H9 (cell line): Measurements from ENCODE around the gene PRX. TPM values are rescaled to one million over a fixed set of nuclear protein-coding genes. Genes with fewer than 3 reads are reported as not detected.

Source experiments
- DNase-seq: peaks from one replicate; pipeline ENCODE4 v3.0.0-alpha.2; 2017
- H2AFZ ChIP-seq: one replicate; pipeline ENCODE4 v1.6.1; 2013; ENCODE audit warnings: mild to moderate bottlenecking, low read length, control low read depth, moderate library complexity
- H2AK5ac ChIP-seq: 2 replicates; pipeline ENCODE4 v1.6.1; 2013; ENCODE audit warnings: low read length, control low read depth, mixed read lengths; ENCODE audit not compliant: insufficient read length
- H2BK120ac ChIP-seq: one replicate; pipeline ENCODE4 v1.6.1; 2013; ENCODE audit warnings: low read depth, mild to moderate bottlenecking, low read length, control low read depth, inconsistent platforms; ENCODE audit not compliant: poor library complexity, severe bottlenecking
- H2BK12ac ChIP-seq: 2 replicates; pipeline ENCODE4 v1.6.1; 2013; ENCODE audit warnings: low read length, control low read depth, mixed read lengths, low read depth; ENCODE audit not compliant: insufficient read length
- H2BK15ac ChIP-seq: 2 replicates; pipeline ENCODE4 v1.6.1; 2013; ENCODE audit warnings: low read depth, low read length, control low read depth
- H2BK20ac ChIP-seq: one replicate; pipeline ENCODE4 v1.6.1; 2013; ENCODE audit warnings: low read depth, mild to moderate bottlenecking, low read length, control low read depth, inconsistent platforms; ENCODE audit not compliant: poor library complexity, severe bottlenecking
- H2BK5ac ChIP-seq: 2 replicates; pipeline ENCODE4 v1.6.1; 2013; ENCODE audit warnings: low read length, control low read depth, mixed read lengths; ENCODE audit not compliant: insufficient read length
- H3K14ac ChIP-seq: 2 replicates; pipeline ENCODE4 v1.6.1; 2013; ENCODE audit warnings: low read length, control low read depth; ENCODE audit not compliant: insufficient read depth
- H3K18ac ChIP-seq: 2 replicates; pipeline ENCODE4 v1.6.1; 2013; ENCODE audit warnings: low read depth, mild to moderate bottlenecking, mixed read lengths, low read length, control low read depth; ENCODE audit not compliant: insufficient read length
- H3K23ac ChIP-seq: 2 replicates; pipeline ENCODE4 v1.6.1; 2013; ENCODE audit warnings: low read length, control low read depth, mixed read lengths, low read depth; ENCODE audit not compliant: insufficient read length
- H3K23me2 ChIP-seq: 2 replicates; pipeline ENCODE4 v1.6.1; 2013; ENCODE audit warnings: low read depth, mild to moderate bottlenecking, mixed read lengths, low read length, control low read depth; ENCODE audit not compliant: insufficient read length, poor library complexity, severe bottlenecking
- H3K27ac ChIP-seq: 2 replicates; pipeline ENCODE4 v1.5.1; 2013; ENCODE audit warnings: low read length, control low read depth, mixed read lengths, low read depth; ENCODE audit not compliant: insufficient read length
- H3K27me3 ChIP-seq: 2 replicates; pipeline ENCODE4 v1.6.1; 2013; ENCODE audit warnings: low read length, control low read depth, inconsistent platforms; ENCODE audit not compliant: insufficient read depth
- H3K4ac ChIP-seq: 2 replicates; pipeline ENCODE4 v1.6.1; 2013; ENCODE audit warnings: low read depth, mild to moderate bottlenecking, control low read depth, inconsistent platforms, low read length, moderate library complexity
- H3K4me1 ChIP-seq: 2 replicates; pipeline ENCODE4 v1.6.1; 2013; ENCODE audit warnings: low read length, control low read depth, inconsistent platforms; ENCODE audit not compliant: insufficient read depth
- H3K4me2 ChIP-seq: 2 replicates; pipeline ENCODE4 v1.6.1; 2013; ENCODE audit warnings: low read length, control low read depth, mixed read lengths; ENCODE audit not compliant: insufficient read length, insufficient read depth
- H3K56ac ChIP-seq: 2 replicates; pipeline ENCODE4 v1.6.1; 2013; ENCODE audit warnings: low read depth, mild to moderate bottlenecking, mixed read lengths, low read length, control low read depth; ENCODE audit not compliant: insufficient read length
- H3K79me1 ChIP-seq: 2 replicates; pipeline ENCODE4 v1.6.1; 2013; ENCODE audit warnings: low read depth, mild to moderate bottlenecking, moderate library complexity, low read length, control low read depth, inconsistent platforms; ENCODE audit not compliant: insufficient read depth, poor library complexity, severe bottlenecking
- H3K79me2 ChIP-seq: 2 replicates; pipeline ENCODE4 v1.6.1; 2013; ENCODE audit warnings: low read length, control low read depth, inconsistent platforms; ENCODE audit not compliant: insufficient read depth
- H3K9ac ChIP-seq: 2 replicates; pipeline ENCODE4 v1.6.1; 2013; ENCODE audit warnings: low read length, control low read depth, mixed read lengths; ENCODE audit not compliant: insufficient read length; ENCODE audit errors: extremely low read depth
- H3K9me3 ChIP-seq: one replicate; pipeline ENCODE4 v1.6.1; 2013; ENCODE audit warnings: low read depth, low read length, inconsistent platforms; ENCODE audit not compliant: control insufficient read depth
- H3T11ph ChIP-seq: one replicate; pipeline ENCODE4 v1.6.1; 2013; ENCODE audit warnings: mild to moderate bottlenecking, low read length, control low read depth, inconsistent platforms
- H4K20me1 ChIP-seq: one replicate; pipeline ENCODE4 v1.6.1; 2013; ENCODE audit not compliant: control insufficient read depth, insufficient read length, insufficient read depth
- H4K5ac ChIP-seq: 2 replicates; pipeline ENCODE4 v1.6.1; 2013; ENCODE audit warnings: low read depth, mild to moderate bottlenecking, mixed read lengths, low read length, control low read depth; ENCODE audit not compliant: insufficient read length
- H4K8ac ChIP-seq: replicated peaks from 2 replicates; pipeline ENCODE4 v1.6.1; 2013; ENCODE audit warnings: low read length, control low read depth, mixed read lengths, low read depth; ENCODE audit not compliant: insufficient read length
- H4K91ac ChIP-seq: 2 replicates; pipeline ENCODE4 v1.6.1; 2013; ENCODE audit warnings: low read depth, mild to moderate bottlenecking, moderate library complexity, mixed read lengths, low read length, control low read depth; ENCODE audit not compliant: insufficient read length
- H3K27ac Mint-ChIP-seq, 3 experiments: 2 replicates in 2 of 3; 3 replicates in 1 of 3; pipeline ENCODE4 v1.8.0; 2020 to 2021; ENCODE audit warnings: mixed read lengths in 3 of 3, mild to moderate bottlenecking in 1 of 3, moderate library complexity in 1 of 3
- H3K27me3 Mint-ChIP-seq: 2 replicates; pipeline ENCODE4 v1.8.0; 2021; ENCODE audit warnings: low read depth, mild to moderate bottlenecking, moderate library complexity, mixed read lengths
- H3K36me3 Mint-ChIP-seq, 3 experiments: 2 replicates in 2 of 3; 3 replicates in 1 of 3; pipeline ENCODE4 v1.8.0; 2020 to 2021; ENCODE audit warnings: low read depth in 3 of 3, mixed read lengths in 3 of 3; ENCODE audit not compliant: insufficient read depth in 1 of 3
- H3K4me1 Mint-ChIP-seq, 2 experiments: 2 replicates each; pipeline ENCODE4 v1.8.0; 2020; ENCODE audit warnings: mixed read lengths in 2 of 2
- H3K4me3 Mint-ChIP-seq, 2 experiments: 2 replicates in 1 of 2; 3 replicates in 1 of 2; pipeline ENCODE4 v1.8.0; 2020 to 2021; ENCODE audit warnings: mild to moderate bottlenecking in 2 of 2, mixed read lengths in 2 of 2, moderate library complexity in 1 of 2
- H3K9me3 Mint-ChIP-seq, 2 experiments: 2 replicates in 1 of 2; 3 replicates in 1 of 2; pipeline ENCODE4 v1.8.0; 2020; ENCODE audit warnings: mild to moderate bottlenecking in 2 of 2, mixed read lengths in 2 of 2, moderate library complexity in 1 of 2
- CTCF ChIP-seq: fragments of 200-600 bp; sonication (generic); conservative IDR thresholded peaks from 3 replicates; pipeline ENCODE4 v1.8.0; 2021; ENCODE audit warnings: antibody characterized with exemption, mild to moderate bottlenecking
- WGBS: extraction: QIAGEN DNeasy Blood & Tissue Kit; methylation state at CpG from one replicate; pipeline ENCODE4 v1.1.7; 2013; ENCODE audit warnings: missing lambda C conversion rate, low lambda C conversion rate, mixed read lengths; ENCODE audit not compliant: insufficient read length; ENCODE audit errors: extremely low coverage; 5-methylcytosine and 5-hydroxymethylcytosine counted together
- total RNA-seq: library from RNA; stranded (reverse); gene quantifications from 2 replicates; pipeline ENCODE4 v1.2.1, GENCODE V29; 2021

PRX gene
- total RNA-seq, 1 experiment from 2014 or later: 4.0 TPM

DNA sequence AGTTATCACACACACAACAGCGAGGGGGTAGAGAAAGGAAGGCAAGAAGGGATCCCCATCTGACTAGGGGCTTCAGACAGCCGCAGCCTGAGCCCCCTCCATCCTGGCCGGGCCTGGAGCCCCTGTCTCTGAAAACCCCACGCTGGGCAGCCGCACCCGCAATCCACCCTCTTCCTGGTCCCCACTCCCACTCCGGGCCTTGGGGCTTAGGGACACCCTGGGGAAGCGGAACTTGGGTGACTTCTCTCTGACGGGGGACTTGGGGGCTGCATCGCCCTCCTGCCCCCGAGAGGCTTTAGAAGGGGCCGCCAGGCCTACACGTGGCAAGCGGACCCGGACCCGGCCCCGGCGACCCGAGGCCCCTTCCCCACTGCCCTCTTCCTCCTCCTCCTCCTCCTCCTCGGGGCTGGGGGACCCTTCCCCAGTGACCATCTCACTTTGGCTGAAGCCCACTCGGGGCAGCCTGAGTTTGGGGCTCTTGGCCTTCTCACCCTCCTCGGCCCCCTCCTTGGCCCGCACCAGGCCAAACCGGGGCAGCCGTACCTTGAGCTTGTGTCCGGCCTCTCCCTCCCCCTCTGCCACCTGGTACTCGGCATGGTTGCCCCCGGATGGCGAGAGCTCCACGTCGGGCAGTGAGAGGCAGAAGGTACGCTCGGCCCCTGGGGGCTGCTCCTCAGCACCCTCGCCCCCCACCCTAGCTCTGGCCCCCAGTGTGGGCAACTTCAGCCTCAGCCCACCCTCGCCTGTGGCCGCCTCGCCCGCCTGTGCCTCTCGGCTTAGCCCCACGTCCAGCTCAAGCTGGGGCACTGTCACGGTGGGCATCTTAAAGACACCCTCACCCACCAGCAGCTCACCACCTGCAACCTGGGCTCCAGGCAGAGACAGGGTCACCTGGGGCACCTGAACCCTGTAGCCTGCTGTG, 19.0 kb downstream of the PRX start:
- no peaks in the 10 kb centered on the region; the same call in 1 of the 2 replicates for H3K27me3 ChIP-seq
- no peaks in the 10 kb centered on the region; a peak in 1 of 7 replicates for H3K36me3 Mint-ChIP-seq

More for the DNA sequence above, 19.0 kb downstream of the PRX start:
- Histone ChIP-seq H3K4me1 (no peaks in the 10 kb centered on the region), H4K91ac (no peak overlapping the region), H3K23me2 (peaks cover 5% of the 10 kb centered on the region), H2BK20ac (no peak overlapping the region), H3K4ac (no peak overlapping the region), H2BK15ac (no peak overlapping the region), H2BK12ac (no peak overlapping the region), H4K20me1 (no peaks in the 10 kb centered on the region), H3K27ac (no peak overlapping the region), H3K23ac (no peak overlapping the region), H4K8ac (no peak overlapping the region), H3K18ac (no peak overlapping the region), H2BK5ac (no peak overlapping the region), H3K9ac (no peak overlapping the region), H3K9me3 (no peaks in the 10 kb centered on the region), H3K14ac (no peak overlapping the region), H3K56ac (no peak overlapping the region), H3T11ph (no peak overlapping the region), H3K79me2 (no peaks in the 10 kb centered on the region), H3K4me2 (no peak overlapping the region), H4K5ac (no peak overlapping the region), H2BK120ac (no peak overlapping the region), H2AFZ (no peak overlapping the region), H2AK5ac (no peak overlapping the region), H3K79me1 (no peaks in the 10 kb centered on the region)
- no peak for DNase-seq
- H3K9me3 Mint-ChIP-seq: no peaks in the 10 kb centered on the region
- no peak overlapping the region; a peak in 2 of 7 replicates for H3K27ac Mint-ChIP-seq
- peaks cover 11 to 19% of the 10 kb centered on the region in 2 experiments for H3K4me1 Mint-ChIP-seq
- H3K4me3 Mint-ChIP-seq: no peak overlapping the region
- peaks cover 11% of the 10 kb centered on the region for H3K27me3 Mint-ChIP-seq
- WGBS: no CpG with 5 or more reads among the region's 41 CpGs
- TF ChIP-seq CTCF: no peak
